Measurements from ENCODE around the gene GALNT3.

The GALNT3 gene

DNA sequence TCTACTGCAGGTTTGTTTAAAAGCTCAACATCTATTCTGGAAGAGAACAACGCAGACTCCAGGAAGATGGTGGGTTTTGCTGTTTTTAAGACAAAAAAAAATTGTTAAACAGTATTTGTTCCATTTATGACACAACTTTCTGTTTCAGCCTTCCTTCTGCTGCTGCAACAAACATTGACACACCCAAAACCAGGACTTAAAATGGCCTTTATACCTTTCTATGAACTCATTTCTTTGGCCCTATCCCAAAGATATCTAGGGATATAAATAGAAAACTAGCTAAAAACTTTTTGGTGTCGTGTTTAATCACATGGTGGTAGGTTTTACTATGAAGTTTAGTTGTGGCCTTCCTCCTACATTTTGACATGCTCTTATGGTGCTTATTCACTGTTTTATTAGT is 964 bp upstream of the GALNT3 start:
- peak; percentile 10 for DNase-seq

DNA sequence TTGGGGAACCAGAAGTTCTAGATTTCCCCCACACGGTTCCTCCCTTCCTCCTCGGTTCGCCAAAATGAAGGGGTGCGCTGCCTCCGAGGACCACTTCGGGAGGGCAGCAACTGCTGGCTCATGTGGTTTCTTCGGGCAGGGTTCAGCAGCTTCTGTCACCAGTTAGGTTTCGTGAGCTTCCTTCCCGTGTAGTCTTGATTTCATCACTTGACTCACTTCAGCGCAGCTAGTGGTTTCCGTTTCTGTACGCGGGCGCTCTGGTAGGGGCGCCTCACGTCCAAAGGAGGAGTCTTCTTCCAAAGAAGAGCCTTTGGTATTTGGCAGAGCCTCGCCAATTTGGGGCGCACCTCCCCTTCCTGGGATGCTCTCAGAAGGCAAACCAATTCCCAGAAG is 485 bp upstream of the GALNT3 start:
- DNase-seq = peak; percentile 91

DNA sequence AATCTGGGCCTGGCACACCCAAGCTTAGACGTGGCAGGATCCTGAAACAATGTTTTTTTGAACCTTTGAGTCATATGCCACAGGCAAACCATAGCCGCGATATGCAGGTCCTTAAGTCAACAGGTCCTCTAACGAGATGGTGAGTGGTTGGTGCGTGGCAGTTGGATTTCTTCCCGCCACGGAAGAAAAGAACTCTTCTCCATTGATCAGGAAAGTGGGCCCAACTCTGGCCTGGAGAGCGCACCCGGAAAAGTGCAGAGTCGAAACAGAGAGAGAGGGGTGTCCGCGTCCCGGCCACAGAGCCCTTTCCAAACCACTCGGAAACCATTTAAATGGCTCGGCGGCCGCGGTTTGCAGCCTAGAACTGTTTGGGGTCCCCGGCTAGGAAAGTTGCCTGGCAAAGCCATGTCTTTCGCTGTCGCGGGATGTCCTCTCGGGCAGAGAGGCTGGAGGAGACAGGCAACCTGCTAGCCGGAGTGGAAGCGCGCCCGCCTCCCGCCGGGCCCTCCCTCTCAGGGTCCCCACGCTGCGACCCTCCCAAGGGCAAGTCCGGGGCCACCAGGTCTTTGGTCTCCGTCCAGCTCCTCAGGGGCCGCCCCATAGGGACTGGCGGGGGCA is 777 bp downstream of the GALNT3 start:
- peak; percentile 27 for DNase-seq

DNA sequence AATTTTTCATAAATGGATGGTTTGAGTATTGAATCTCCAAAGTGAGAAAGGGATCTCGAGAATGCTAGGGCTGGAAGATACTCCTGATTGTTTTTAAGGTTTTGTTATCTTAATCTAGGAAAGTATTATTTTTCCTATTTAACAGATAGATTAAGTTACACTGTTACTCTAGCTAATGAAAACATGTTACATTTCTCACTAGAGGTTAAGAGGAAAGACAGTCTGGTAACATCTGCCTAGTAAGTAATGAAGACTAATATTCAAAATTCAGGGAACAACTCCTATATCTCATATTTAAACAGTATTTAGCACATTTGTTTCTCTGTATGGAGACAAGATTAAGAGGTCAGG is 2.0 kb downstream of the GALNT3 start:
- no peak for DNase-seq

DNA sequence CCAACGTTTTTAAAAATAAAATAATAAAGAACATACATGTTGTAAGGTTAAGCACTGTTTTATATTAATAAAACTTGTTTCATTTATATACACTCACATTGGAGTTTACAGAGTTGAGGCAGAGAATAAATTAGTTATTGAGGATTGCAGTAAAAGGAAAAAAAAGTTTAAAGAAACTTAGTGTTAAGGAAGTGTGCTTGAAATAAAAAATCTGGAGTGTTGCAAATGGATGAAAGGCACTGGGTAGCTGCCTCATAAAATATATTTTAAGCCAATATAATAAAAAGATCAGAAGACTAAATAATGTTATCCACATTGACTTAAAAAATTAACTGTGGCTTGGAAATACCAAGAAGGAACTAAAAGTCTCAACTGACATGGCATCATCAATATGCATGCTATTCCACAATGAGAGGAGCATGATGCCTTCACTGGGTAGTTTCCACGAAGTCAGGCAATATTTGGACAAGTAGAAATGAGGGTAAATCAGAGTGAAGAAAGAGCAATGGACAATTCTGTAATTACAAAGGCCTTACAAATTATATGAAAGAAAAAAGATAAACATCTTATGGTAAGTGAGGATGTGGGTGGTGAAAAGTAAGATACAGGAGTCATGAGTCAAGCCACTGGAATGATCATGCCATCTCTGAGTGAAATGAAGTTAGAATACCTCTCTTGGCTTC is 2.5 kb downstream of the GALNT3 start:
- peak; percentile 12 for DNase-seq

DNA sequence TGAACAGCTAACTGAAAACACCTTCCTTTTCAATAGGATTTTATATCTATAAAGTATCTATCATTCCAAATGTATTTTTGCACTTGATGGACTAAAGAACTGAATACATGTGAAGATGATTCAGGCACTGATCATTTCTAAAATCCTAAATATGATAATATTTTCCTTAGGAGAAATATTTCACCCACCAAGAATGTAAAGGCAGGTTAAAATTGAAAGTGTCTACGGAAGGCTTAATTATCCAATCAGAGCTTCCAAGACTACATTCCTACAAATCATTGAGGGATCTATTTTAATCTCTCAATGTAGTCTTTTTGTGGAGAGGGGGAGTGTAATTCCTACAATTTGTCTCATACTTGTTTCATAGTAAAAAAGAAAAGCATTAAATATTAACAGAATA is 3.6 kb downstream of the GALNT3 start:
- no peak for DNase-seq

DNA sequence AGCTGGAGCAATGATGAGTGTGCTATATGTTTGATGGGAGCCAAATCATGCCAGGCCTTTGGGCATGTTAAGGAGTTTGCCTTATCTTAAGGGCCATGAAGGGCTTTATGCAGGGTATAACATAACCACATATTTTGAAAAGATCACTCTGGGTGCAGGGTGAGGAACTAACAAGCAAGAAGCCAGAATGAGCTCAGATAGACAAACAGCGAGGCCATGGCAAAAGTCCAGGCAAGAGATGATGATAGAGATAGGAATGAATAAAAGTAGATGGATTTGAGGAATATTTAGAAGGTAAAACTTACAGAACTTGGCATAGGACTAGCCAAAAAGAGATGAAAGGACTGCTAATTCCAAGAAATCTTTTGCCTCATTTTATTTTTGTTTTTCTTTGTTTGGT is 6.7 kb downstream of the GALNT3 start:
- no peak for DNase-seq

DNA sequence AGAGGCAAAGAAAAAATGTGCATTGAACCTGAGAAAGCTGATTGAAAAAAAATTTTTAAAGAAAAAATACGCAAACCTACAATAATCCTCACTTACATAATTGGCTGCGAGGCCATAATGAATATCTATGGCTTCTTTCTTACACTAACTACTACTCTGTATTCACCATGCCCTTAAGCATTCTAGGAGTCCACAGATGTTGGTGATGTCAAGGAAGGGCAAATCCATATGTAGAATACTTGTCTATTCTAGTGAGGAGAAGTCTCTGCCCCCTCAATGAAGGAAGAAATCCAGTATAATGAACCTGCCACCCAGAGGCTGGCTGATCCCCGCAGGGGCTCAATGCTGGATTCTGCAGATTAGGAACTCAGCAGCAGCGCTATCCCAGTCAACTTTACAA is 14.3 kb downstream of the GALNT3 start:
- no peak for DNase-seq

DNA sequence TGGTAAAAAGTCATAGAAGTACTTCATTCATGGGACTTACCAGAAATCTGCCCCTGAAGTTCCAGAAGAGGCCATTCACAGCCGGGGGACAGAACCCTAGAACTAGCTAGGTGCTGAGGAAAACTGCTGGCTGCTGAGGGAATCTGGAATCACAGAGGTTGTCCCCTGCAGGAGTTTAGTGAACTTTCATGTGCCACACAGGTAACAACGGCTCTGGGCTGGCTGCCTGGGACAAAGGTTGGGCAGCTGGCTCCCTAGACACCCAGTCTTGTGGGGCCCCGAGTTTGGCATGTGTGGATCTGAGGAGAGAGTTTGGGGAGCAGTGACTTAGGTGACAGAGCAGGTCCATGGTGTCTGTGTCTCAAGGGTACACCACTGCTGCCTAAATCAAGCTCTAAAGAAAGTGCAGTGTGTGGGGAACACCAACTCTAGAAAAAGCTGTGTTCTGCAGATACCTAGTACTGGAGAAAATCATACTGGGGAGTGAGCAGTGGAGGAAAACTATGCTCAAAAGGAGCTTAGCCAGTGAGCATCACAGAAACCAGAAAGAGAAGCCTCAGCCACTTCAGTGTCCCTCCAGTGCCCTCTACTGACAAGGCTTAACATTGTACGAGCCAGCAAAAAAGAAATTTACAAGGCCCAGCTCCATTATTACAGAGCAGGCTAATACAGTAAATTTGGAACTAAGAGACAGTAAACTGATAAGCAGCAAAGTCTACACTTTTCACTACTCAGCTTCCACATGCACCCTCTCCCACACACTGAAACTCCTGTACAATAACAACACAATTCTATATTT is 15.2 kb downstream of the GALNT3 start:
- peak; percentile 30 for DNase-seq

DNA sequence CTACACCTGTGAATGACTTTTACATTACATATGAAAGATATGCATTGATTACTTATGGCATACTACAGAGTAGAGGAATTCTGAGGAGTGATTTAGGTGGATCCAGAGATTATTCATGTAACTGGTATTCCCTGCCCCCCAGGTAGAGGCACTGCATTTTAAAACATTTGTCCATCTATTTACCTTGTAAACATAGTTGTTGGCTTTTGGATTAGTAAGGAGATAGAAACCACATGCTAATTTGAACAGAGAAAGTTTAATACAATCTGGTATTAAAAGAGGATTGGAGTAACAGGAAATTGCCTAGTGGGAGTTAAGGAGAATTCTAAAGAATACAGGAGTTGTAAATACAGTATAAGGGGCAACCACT is 15.9 kb downstream of the GALNT3 start:
- no peak for DNase-seq

DNA sequence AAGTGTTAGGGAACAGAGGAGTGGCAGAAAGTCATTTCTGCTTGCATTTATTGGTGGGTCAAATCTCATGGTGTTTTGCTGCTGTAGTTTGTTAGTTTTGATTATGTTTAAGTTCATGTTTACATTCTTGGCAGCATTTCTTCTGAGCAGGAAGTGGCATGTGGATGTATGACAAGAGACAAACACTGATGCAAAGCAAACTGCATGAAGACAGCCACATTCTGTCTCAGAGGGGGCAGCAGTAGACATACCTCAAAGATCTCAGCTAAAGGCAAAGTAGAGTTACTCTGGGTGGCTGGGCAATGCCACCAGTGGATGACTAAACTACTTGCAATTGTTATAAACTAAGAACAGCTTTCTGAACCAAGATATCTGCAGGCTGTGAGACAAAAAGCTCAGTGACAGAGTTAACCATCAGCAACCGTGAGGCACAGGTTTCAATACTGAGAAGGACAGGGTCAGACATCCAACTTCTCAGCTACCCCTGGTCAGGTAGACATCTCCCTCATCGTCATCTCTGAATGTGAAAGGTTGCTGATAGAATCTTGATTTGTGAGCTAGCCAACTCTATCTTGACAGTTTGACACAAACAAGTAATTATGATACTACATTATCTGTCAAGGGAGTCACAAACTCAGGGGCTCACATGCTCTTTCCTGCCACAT is 16.4 kb downstream of the GALNT3 start:
- peak; percentile 8 for DNase-seq

DNA sequence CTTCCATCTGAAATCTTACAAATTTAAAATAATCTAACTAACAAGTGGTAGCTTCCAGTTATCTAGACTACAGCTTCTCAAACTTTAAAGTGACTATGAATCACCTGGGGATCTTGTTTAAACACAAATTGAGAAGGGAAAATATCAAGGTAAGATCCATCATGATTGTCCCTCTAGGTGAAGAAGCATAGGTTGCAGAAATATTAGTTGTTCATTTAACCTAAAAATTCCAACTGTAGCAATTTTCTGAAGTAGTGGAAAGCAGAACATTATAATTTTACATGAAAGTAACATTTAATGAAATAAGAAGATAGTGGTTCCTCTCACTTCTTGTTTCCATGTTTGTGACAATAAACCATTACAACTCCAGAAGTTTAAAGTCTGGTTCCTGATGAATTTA is 17.3 kb downstream of the GALNT3 start:
- no peak for DNase-seq

DNA sequence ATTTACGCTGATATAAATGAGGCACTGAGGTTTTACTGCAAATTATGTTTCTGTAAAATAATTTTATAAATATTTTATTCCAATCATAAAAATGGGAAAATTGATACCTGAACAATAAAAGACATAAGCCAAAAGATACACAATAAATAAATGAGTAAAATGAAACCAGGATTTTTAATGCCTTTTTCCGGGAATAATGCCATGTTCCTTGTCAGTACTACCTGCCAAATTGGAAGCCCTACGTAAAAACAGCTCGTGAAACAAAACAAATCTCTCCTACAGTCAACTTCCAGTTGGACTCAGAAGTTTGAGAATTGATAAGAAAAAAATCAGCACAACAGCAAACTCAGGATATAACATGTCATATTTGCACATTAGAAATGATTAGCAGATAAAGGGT is 18.0 kb downstream of the GALNT3 start:
- no peak for DNase-seq

DNA sequence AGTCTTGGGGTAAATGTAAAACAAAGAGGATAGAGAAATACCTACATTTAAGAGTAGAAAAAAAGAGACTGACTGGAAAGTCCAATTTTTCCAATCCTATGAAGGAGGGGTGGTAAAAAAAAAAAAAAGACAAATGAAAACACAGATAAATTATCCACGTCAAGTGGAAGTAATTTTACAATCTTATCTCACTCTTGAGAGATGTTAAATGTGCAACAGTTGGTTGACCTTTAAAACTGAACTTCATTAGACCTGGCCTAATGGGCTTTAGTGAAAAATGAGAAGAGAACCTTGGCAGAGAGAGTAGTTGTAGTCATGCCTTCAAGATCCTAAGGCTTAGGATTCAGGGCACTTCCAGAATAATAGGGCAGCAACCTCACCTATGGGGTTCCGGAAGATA is 20.4 kb downstream of the GALNT3 start:
- no peak for DNase-seq

DNA sequence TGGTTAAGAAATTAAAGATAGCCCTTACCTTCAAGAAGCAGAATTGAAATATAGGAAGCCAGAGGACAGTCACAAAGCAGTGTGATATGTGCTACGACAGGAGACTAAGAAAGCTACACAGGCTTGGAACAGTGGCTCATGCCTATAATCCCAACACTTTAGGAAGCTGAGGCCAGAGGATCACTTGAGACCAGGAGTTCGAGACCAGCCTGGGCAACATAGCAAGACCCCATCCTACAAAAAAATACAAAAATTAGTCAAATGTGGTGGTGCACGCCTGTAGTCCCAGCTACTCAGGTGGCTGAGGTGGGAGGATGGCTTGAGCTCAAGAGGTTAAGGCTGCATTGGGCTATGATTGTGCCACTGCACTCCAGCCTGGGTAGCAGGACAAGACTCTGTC is 21.9 kb downstream of the GALNT3 start:
- DNase-seq = no peak

DNA sequence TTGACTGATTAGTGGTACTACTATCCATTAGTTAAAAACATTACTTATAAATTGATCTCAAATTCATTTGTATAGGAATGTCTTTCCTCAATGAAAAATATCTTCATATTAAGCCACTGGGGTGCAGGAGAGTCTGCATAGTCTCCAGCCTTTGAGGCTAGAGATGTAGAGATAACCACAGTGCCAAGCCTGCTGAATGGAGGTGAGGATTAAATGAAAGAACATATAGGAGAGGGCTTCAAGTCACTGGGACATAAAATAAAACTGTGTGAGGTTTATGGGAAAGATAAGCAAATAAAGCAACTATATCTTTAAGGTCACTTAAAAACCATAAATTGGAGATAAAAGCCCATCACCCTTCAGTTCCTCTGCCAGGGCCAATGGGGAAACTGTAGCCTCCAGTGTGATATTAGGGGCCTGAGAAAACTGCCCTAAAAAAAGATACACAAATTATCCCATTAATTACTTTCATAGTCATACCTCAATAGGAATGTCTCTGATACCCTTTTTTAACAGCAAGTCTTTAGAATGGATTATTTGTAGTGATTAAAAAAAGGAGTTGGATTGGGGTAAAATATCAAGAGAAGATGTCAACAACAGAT is 27.6 kb downstream of the GALNT3 start:
- no peak for DNase-seq

DNA sequence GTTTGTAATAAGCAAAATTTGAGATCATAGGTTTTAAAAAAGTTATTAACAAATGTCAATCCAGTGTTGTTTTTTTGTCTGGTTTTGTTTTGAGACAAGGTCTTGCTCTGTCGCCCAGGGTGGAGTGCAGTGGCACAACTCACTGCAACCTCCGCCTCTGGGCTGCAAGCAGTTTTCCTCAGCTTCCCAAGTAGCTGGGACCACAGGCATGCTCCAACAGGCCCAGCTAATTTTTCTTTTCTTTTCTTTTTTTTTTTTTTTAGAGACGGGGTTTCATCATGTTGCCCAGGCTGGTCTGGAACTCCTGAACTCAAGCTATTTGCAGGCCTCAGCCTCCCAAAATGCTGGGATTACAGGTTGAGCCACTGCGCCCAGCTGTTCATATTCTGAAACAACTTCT is 31.3 kb downstream of the GALNT3 start:
- no peak for DNase-seq

DNA sequence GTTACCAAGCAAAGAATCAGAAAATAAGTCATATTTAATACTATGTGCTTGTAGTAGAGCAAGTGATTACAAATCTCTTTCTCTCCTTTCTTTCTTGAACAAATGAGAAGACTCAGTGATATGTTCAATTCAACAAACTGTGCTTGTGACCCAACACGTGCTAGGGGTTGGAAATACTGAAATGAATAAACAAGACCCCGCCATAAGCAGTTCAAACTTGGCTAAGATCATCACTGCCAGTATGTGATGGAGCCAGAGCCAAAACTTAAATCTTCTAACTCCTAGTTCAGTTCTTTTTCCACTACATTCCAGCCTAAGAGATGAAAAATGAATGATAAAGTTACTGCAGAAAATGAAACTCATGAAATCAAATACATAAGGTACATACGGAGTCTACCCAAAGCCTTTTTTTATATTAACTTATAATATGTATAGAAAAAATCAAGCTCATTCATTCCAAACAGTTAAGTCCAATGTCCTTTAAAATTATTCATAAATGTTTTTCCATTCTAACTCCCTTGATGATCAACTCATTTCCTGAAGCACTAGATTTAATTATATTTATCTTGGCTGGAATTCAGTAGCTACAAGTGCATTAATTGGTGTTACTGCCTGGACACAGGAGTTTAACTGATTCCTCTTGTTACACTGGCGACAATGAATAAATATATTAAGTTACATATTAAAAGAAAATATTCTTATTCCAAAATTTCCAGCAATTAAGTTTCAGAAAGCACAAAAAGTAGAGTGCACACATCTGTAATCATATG is 36.0 kb downstream of the GALNT3 start:
- no peak for DNase-seq

DNA sequence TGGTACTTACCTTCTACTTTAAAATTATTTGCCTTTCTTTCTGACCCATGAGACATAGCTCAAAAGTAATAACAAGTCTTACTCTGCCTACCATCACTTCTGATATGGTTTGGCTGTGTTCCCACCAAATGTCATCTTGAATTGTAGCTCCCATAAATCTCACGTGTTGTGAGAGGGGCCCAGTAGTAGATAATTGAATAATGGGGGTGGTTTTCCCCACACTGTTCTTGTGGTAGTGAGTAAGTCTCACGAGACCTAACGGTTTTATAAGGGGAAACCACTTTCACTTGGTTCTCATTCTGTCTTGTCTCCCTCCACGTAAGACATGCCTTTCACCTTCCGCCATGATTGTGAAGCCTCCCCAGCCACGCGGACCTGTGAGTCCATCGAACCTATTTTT is 47.5 kb downstream of the GALNT3 start:
- DNase-seq = no peak

DNA sequence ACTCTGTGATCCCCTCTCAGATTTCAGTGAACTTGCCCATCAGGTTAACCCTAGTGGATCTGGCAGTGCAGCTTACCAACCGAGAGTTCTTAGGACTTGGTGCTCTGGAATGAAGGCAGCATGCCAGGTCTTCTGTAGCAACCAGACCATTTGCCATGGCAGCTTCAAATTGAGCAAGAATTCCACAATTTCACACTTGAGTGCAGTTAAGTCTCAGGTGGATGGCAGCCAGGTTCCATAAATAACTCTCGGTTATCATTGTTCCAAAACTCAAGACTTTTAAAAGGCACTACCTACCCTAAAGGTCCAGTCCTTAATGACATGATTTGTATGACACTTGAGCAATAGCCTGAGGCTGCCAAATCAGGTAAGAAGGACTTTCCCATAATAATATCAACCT is 48.1 kb downstream of the GALNT3 start:
- DNase-seq = no peak

DNA sequence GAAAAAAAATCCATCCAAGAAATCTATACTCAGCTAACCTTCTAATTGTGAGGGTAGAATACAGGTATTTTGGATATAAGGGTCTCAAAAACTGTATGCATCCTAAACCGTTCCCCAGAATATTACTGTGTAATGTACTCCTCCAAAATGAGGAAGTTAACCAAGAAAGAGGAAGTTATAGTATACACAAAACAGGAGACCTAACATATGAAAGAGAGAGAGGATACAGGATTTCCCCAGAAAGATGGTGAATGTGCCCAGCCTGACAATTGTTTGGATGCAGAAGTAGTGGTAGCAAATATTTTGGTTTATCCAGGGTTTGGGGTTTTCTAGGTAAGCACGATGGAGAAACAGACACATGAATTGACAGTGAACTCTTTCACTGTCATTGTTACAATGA is 50.6 kb downstream of the GALNT3 start:
- DNase-seq = no peak

DNA sequence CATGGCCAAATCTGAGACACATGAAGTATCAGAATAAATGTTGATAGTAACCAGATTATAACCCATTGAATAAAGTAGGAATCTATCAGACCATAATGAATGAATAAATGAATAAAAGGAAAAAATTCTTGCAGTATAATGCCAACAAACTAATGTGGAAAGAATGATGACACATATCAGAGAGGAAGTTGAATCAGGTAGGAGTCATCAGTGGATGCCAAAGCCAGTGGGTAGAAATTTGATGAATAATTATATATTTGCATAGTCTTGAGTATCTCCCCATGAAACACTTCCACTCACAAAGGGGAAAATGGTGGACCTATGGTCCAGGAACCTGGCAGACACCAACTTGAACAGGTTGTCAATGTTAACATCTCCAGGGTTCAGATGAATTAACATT is 68.6 kb downstream of the GALNT3 start:
- DNase-seq = no peak

DNA sequence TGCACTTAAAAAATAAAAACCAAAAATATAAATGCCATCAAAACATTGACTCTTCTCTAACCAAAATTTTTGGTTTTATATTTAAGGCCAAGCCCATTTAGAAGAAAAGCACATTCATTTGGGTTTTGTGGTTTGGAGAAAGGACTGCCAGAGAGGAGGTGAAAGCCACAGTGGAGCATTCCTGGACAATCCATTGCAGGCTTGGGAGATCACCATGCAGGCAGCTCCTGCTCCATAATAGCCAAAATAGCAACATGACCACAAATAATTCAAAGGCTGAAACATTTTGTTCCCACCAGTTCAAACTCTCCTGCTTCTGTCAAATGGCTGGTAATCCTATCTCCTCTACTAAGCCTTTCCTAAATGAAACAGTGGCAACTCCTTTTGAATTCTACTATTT is 73.5 kb downstream of the GALNT3 start:
- DNase-seq = no peak
